B cell (primary cell): ENCODE measurements around the gene NR6A1. TPM values are rescaled to one million over a fixed set of nuclear protein-coding genes. Genes with fewer than 3 reads are reported as not detected.

Source experiments
- ATAC-seq: fragments of 200-7000 bp; cut with Tn5 transposase; one replicate; pipeline ENCODE4 v1.10.0; 2021; ENCODE audit warnings: low read depth, mild to moderate bottlenecking, moderate number of reproducible peaks, moderate library complexity
- CTCF ChIA-PET: fragments of 350-600 bp; sonication (Branson Sonifier 250); formaldehyde crosslinking; loops from one replicate; lab custom pipeline; 2021; ENCODE audit warnings: antibody characterized with exemption, inconsistent platforms; lab: Charles Lee
- POLR2A ChIA-PET: fragments of 350-600 bp; sonication (Branson Sonifier 250); formaldehyde crosslinking; loops from one replicate; lab custom pipeline; 2021; ENCODE audit warnings: antibody characterized with exemption; lab: Charles Lee
- DNase-seq: peaks from one replicate; pipeline ENCODE4 v3.0.0; 2013
- H2AFZ ChIP-seq: 2 replicates; pipeline ENCODE4 v1.6.1; 2012; ENCODE audit warnings: mild to moderate bottlenecking, low read depth, low read length; ENCODE audit not compliant: insufficient read depth, poor library complexity, severe bottlenecking
- H3K27ac ChIP-seq, 2 donors: 1 replicate in 1 of 2; 2 replicates in 1 of 2; pipeline ENCODE4 v1.5.1; 2012 to 2013; ENCODE audit warnings: low read length in 2 of 2, mild to moderate bottlenecking in 2 of 2, moderate library complexity in 1 of 2
- H3K27me3 ChIP-seq, 4 experiments: fragments of 200-600 bp in 1 of 4; sonication (generic) in 1 of 4; replicated peaks in 1 of 4; 1 replicate in 2 of 4; 2 replicates in 2 of 4; pipeline versions ENCODE4 v1.6.1 to v1.7.0; 2013 to 2016; ENCODE audit warnings: low read length in 3 of 4, mild to moderate bottlenecking in 2 of 4, mixed read lengths in 1 of 4, moderate library complexity in 1 of 4; ENCODE audit not compliant: insufficient read depth in 4 of 4, control insufficient read depth in 3 of 4; ENCODE audit errors: control extremely low read depth in 1 of 4
- H3K36me3 ChIP-seq, 2 experiments: replicated peaks in 1 of 2; 1 replicate in 1 of 2; 2 replicates in 1 of 2; pipeline versions ENCODE4 v1.6.1 to v1.7.1; 2013; ENCODE audit warnings: low read length in 1 of 2; ENCODE audit not compliant: insufficient read depth in 2 of 2, control insufficient read depth in 1 of 2; ENCODE audit errors: control extremely low read depth in 1 of 2, extremely low read depth in 1 of 2
- H3K4me1 ChIP-seq, 2 donors: fragments of 200-600 bp in 1 of 2; sonication (generic) in 1 of 2; 1 replicate in 1 of 2; 2 replicates in 1 of 2; pipeline versions ENCODE4 v1.5.1 to v1.6.1; 2013 to 2017; ENCODE audit warnings: low read length in 2 of 2; ENCODE audit not compliant: control insufficient read depth in 2 of 2, insufficient read depth in 2 of 2
- H3K4me2 ChIP-seq: replicated peaks from 2 replicates; pipeline ENCODE3; 2012; ENCODE audit warnings: mild to moderate bottlenecking, low read depth, low read length; ENCODE audit not compliant: poor library complexity, severe bottlenecking
- H3K4me3 ChIP-seq, 5 experiments: fragments of 200-600 bp in 1 of 5; sonication (generic) in 1 of 5; 1 replicate in 3 of 5; 2 replicates in 2 of 5; pipeline versions ENCODE4 v1.5.1 to v1.7.0; 2011 to 2016; ENCODE audit warnings: low read length in 4 of 5, mild to moderate bottlenecking in 4 of 5, low read depth in 2 of 5, control low read depth in 1 of 5, moderate library complexity in 1 of 5; ENCODE audit not compliant: insufficient read depth in 1 of 5; ENCODE audit errors: control extremely low read depth in 1 of 5, extremely low read depth in 1 of 5
- H3K79me2 ChIP-seq: fragments of 200-600 bp; sonication (generic); one replicate; pipeline ENCODE4 v1.6.0; 2016; ENCODE audit warnings: low read length; ENCODE audit not compliant: control insufficient read depth, insufficient read depth
- H3K9ac ChIP-seq: fragments of 200-600 bp; sonication (generic); 2 replicates; pipeline ENCODE4 v1.6.1; 2017; ENCODE audit warnings: mild to moderate bottlenecking, low read length, moderate library complexity
- H3K9me3 ChIP-seq, 3 donors: one replicate each; pipeline versions ENCODE4 v1.6.1 to v1.7.1; 2013; ENCODE audit warnings: low read length in 2 of 3; ENCODE audit not compliant: control insufficient read depth in 2 of 3, insufficient read depth in 1 of 3; ENCODE audit errors: control extremely low read depth in 1 of 3
- H4K20me1 ChIP-seq: 2 replicates; pipeline ENCODE4 v1.6.0; 2012; ENCODE audit warnings: mild to moderate bottlenecking, low read length; ENCODE audit not compliant: insufficient read depth, control insufficient read depth, poor library complexity, severe bottlenecking
- H3K27ac Mint-ChIP-seq: one replicate; pipeline ENCODE4 v1.8.0; 2021; ENCODE audit warnings: mixed read lengths
- H3K27me3 Mint-ChIP-seq: one replicate; pipeline ENCODE4 v1.8.0; 2021; ENCODE audit warnings: mixed read lengths
- H3K4me1 Mint-ChIP-seq: one replicate; pipeline ENCODE4 v1.8.0; 2021; ENCODE audit warnings: mixed read lengths
- H3K4me3 Mint-ChIP-seq: one replicate; pipeline ENCODE4 v1.8.0; 2021; ENCODE audit warnings: mixed read lengths
- H3K9me3 Mint-ChIP-seq: one replicate; pipeline ENCODE4 v1.8.0; 2022; ENCODE audit warnings: mixed read lengths; ENCODE audit not compliant: insufficient read depth
- EZH2 ChIP-seq: IDR thresholded peaks from 2 replicates; pipeline ENCODE4 v1.6.1; 2012; ENCODE audit warnings: borderline replicate concordance, low read depth, mild to moderate bottlenecking, moderate library complexity, low read length; ENCODE audit not compliant: insufficient read depth, poor library complexity, severe bottlenecking
- WGBS: methylation state at CpG from one replicate; pipeline ENCODE4 v1.1.5; 2013; ENCODE audit warnings: missing lambda C conversion rate; ENCODE audit not compliant: insufficient coverage; 5-methylcytosine and 5-hydroxymethylcytosine counted together
- intact Hi-C: fragments of 100-400 bp; cut with micrococcal nuclease; formaldehyde crosslinking; loops from one replicate; pipeline ENCODE4 v1.10.0; 2022
- polyA plus RNA-seq: library from polyadenylated mRNA; depleted of rRNA; stranded (reverse); fragments of >200 nt; gene quantifications from 2 replicates; pipeline ENCODE4 v1.2.3, GENCODE V29; 2012
- total RNA-seq, 2 donors: library from RNA; stranded (reverse); fragments of 120-200 nt in 1 of 2; gene quantifications; 1 replicate in 1 of 2; 2 replicates in 1 of 2; pipeline versions ENCODE4 v1.2.3 to v1.2.4, GENCODE V29; 2013 to 2022
- TF ChIP-seq, protein P1 (sequence below): fragments of 200-600 bp; IDR thresholded peaks from one replicate; pipeline ENCODE4 v1.8.0; 2022; ENCODE audit warnings: antibody characterized with exemption, mild to moderate bottlenecking

Gene NR6A1
- total and polyA plus RNA-seq, 2 donors (not counting 1 experiment from before 2014, with no cell fraction given): 0.09 to 0.67 TPM

DNA sequence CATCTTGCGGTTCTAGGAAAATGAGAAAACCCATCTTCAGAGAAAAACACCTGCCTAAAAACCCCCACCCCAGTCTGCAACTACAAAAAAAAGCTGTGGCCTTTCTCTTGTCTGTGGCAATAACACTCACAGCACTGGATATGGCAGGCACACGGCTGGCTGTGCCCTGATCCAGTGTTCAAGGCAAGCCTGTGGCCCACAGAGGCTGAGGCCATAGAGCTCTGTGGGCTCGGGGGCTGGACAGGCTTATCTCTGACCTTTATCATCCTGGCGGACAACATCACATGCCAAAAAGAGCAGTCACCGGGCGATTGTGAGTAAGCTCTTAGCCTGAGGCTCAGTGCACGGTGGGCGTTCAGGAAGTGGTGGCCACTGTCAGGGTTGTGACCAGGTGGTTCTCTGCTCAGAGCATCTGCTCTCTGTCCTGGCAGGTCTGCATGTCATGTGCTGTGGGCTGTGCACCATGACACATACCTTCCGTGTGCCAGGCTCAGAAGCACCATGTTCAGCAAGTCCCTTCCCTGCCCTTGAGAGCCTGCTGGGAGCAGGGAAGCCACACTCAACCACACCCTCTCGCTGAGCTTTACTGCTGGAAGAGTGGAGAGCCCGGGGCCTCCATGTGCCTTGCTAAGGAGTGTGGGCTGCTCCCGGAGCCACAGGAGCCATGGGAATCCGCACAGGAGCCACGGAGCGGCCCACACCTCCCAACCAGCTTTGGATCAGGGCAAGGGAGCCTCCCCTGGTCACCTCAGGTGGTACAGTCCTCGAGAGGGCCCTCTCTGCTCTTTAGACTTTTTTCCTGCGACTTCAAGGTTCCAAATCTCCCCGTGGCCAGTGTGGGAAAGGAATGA lies 47.5 kb upstream of the NR6A1 start:
- no peaks in the 10 kb centered on the region for H3K4me1 ChIP-seq
- H3K4me1 Mint-ChIP-seq: no peaks in the 10 kb centered on the region
- WGBS: 80% methylated on average over 15 of the region's 18 CpGs
- TF ChIP-seq EZH2: no peak
- TF ChIP-seq, protein P1, sequence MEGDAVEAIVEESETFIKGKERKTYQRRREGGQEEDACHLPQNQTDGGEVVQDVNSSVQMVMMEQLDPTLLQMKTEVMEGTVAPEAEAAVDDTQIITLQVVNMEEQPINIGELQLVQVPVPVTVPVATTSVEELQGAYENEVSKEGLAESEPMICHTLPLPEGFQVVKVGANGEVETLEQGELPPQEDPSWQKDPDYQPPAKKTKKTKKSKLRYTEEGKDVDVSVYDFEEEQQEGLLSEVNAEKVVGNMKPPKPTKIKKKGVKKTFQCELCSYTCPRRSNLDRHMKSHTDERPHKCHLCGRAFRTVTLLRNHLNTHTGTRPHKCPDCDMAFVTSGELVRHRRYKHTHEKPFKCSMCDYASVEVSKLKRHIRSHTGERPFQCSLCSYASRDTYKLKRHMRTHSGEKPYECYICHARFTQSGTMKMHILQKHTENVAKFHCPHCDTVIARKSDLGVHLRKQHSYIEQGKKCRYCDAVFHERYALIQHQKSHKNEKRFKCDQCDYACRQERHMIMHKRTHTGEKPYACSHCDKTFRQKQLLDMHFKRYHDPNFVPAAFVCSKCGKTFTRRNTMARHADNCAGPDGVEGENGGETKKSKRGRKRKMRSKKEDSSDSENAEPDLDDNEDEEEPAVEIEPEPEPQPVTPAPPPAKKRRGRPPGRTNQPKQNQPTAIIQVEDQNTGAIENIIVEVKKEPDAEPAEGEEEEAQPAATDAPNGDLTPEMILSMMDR: no peak
- no peak for ATAC-seq
- no peaks in the 10 kb centered on the region for H3K9me3 ChIP-seq
- H3K9ac ChIP-seq: no peak overlapping the region
- no peaks in the 10 kb centered on the region for H3K9me3 Mint-ChIP-seq
- intact Hi-C loops: no loop called here
- no peaks in the 10 kb centered on the region for H3K79me2 ChIP-seq
- H3K4me2 ChIP-seq: no peak overlapping the region
- CTCF ChIA-PET: no interaction called here
- H3K27me3 Mint-ChIP-seq: no peaks in the 10 kb centered on the region
- H3K4me3 ChIP-seq: no peak overlapping the region
- H4K20me1 ChIP-seq: no peaks in the 10 kb centered on the region
- no peaks in the 10 kb centered on the region for H3K36me3 ChIP-seq
- POLR2A ChIA-PET: no interaction called here
- no peak overlapping the region for H3K4me3 Mint-ChIP-seq
- no peak overlapping the region for H3K27ac Mint-ChIP-seq
- DNase-seq: no peak
- no peak overlapping the region for H3K27ac ChIP-seq
- H2AFZ ChIP-seq: no peak overlapping the region
- no peaks in the 10 kb centered on the region for H3K27me3 ChIP-seq

DNA sequence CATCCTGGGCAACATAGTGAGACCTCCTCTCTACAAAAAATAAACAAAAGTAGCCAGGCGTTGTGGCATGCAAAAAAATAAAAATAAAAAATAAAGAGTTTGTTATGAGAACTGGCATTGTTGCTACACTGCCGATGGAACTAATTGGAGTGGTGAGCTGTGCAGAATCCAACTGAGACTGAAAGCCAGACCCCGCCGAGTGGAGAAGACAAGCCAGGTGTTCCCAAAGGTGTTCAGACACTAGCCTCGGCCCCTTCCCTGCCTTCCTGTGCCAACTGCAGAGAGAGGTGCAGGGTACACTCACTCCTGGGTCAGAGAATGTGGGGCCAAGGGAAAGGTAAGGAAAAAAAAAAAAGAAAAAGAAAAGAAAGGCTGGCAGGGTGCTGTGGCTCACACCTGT lies 44.5 kb upstream of the NR6A1 start:
- H3K27me3 ChIP-seq: no peaks in the 10 kb centered on the region
- TF ChIP-seq EZH2: no peak
- TF ChIP-seq, protein P1: no peak
- no peak overlapping the region for H3K9ac ChIP-seq
- no peaks in the 10 kb centered on the region for H3K79me2 ChIP-seq
- H3K4me1 Mint-ChIP-seq: no peaks in the 10 kb centered on the region
- POLR2A ChIA-PET: no interaction called here
- H3K9me3 Mint-ChIP-seq: no peaks in the 10 kb centered on the region
- H4K20me1 ChIP-seq: no peaks in the 10 kb centered on the region
- DNase-seq (no peak), ATAC-seq (no peak)
- intact Hi-C loops: no loop called here
- no peaks in the 10 kb centered on the region for H3K4me1 ChIP-seq
- H3K4me3 Mint-ChIP-seq: no peak overlapping the region
- CTCF ChIA-PET: no interaction called here
- WGBS: 92% methylated on average over 4 of the region's 5 CpGs
- no peak overlapping the region for H3K27ac ChIP-seq
- H3K4me2 ChIP-seq: no peak overlapping the region
- H3K27me3 Mint-ChIP-seq: no peaks in the 10 kb centered on the region
- no peaks in the 10 kb centered on the region for H3K9me3 ChIP-seq
- H3K27ac Mint-ChIP-seq: no peak overlapping the region
- no peaks in the 10 kb centered on the region for H3K36me3 ChIP-seq
- no peak overlapping the region for H2AFZ ChIP-seq
- no peak overlapping the region for H3K4me3 ChIP-seq
